ENCODE measurements around the gene FHIT. TPM values are rescaled to one million over a fixed set of nuclear protein-coding genes. Genes with fewer than 3 reads are reported as not detected.

FHIT gene
- total RNA-seq, 1 donor from 2014 or later, result 5.7 TPM

- Histone ChIP-seq H3K79me2 (ENCODE audit: low read depth) (no peaks in the 10 kb centered on the region), H3K9me3 (ENCODE audit: low read depth) (no peaks in the 10 kb centered on the region), H2AFZ (replicated peaks) (no peak overlapping the region), H3K27me3 (no peaks in the 10 kb centered on the region), H3K9ac (no peak overlapping the region), H3F3A (ENCODE audit: low read depth) (no peaks in the 10 kb centered on the region), H3K4me1 (no peaks in the 10 kb centered on the region), H3K27ac (no peak overlapping the region), H3K36me3 (no peaks in the 10 kb centered on the region), H3K4me2 (no peak overlapping the region), H3K4me3 (no peak overlapping the region), H4K20me1 (ENCODE audit: low read depth) (no peaks in the 10 kb centered on the region)
- H3K27me3 Mint-ChIP-seq (ENCODE audit: insufficient read depth, low read depth), result no peaks in the 10 kb centered on the region
- H3K36me3 Mint-ChIP-seq, result no peaks in the 10 kb centered on the region
- H3K27ac Mint-ChIP-seq, result no peak overlapping the region
- no peaks in the 10 kb centered on the region for H3K9me3 Mint-ChIP-seq
- no peak for DNase-seq (ENCODE audit: low spot score)
- no peak overlapping the region for H3K4me3 Mint-ChIP-seq
- TF ChIP-seq EZH2phosphoT487 (IDR thresholded peaks at IDR 0.05), result no peak
- no peak for TF ChIP-seq EZH2 (IDR thresholded peaks at IDR 0.05)
- TF ChIP-seq CTCF (IDR thresholded peaks at IDR 0.05), result no peak
- H3K4me1 Mint-ChIP-seq, result no peaks in the 10 kb centered on the region
Observed at GRCh38 chr3:60344340-60344739, 906.9 kb downstream of the FHIT start.

GRCh38 chr3:60343831-60344230 is 907.4 kb downstream of the FHIT start:
- no peaks in the 10 kb centered on the region for H3K9me3 Mint-ChIP-seq
- H3K4me1 Mint-ChIP-seq, result no peaks in the 10 kb centered on the region

GRCh38 chr3:60339304-60339703 is 911.9 kb downstream of the FHIT start:
- Histone ChIP-seq H3K9me3 (ENCODE audit: low read depth) (no peaks in the 10 kb centered on the region), H2AFZ (replicated peaks) (no peak overlapping the region), H3K27ac (no peak overlapping the region), H3K4me3 (no peak overlapping the region), H3F3A (ENCODE audit: low read depth) (no peaks in the 10 kb centered on the region), H3K9ac (no peak overlapping the region), H3K4me2 (no peak overlapping the region), H3K27me3 (no peaks in the 10 kb centered on the region), H3K36me3 (no peaks in the 10 kb centered on the region), H3K79me2 (ENCODE audit: low read depth) (no peaks in the 10 kb centered on the region), H4K20me1 (ENCODE audit: low read depth) (no peaks in the 10 kb centered on the region), H3K4me1 (no peaks in the 10 kb centered on the region)
- Mint-ChIP-seq H3K27ac (no peak overlapping the region), H3K4me3 (no peak overlapping the region), H3K4me1 (no peaks in the 10 kb centered on the region), H3K36me3 (no peaks in the 10 kb centered on the region), H3K27me3 (ENCODE audit: insufficient read depth, low read depth) (no peaks in the 10 kb centered on the region), H3K9me3 (no peaks in the 10 kb centered on the region)
- DNase-seq (ENCODE audit: low spot score), result no peak
- TF ChIP-seq CTCF (IDR thresholded peaks at IDR 0.05) (no peak), EZH2 (IDR thresholded peaks at IDR 0.05) (no peak), EZH2phosphoT487 (IDR thresholded peaks at IDR 0.05) (no peak)

More at GRCh38 chr3:60343831-60344230, 907.4 kb downstream of the FHIT start:
- no peak for TF ChIP-seq EZH2 (IDR thresholded peaks at IDR 0.05)
- TF ChIP-seq EZH2phosphoT487 (IDR thresholded peaks at IDR 0.05), result no peak
- no peak for TF ChIP-seq CTCF (IDR thresholded peaks at IDR 0.05)
- Histone ChIP-seq H4K20me1 (ENCODE audit: low read depth) (no peaks in the 10 kb centered on the region), H3K27me3 (no peaks in the 10 kb centered on the region), H3K4me2 (no peak overlapping the region), H3K27ac (no peak overlapping the region), H3K4me3 (no peak overlapping the region), H3K79me2 (ENCODE audit: low read depth) (no peaks in the 10 kb centered on the region), H3K36me3 (no peaks in the 10 kb centered on the region), H3F3A (ENCODE audit: low read depth) (no peaks in the 10 kb centered on the region), H3K9ac (no peak overlapping the region), H3K9me3 (ENCODE audit: low read depth) (no peaks in the 10 kb centered on the region), H3K4me1 (no peaks in the 10 kb centered on the region), H2AFZ (replicated peaks) (no peak overlapping the region)
- Mint-ChIP-seq H3K36me3 (no peaks in the 10 kb centered on the region), H3K27ac (no peak overlapping the region), H3K27me3 (ENCODE audit: insufficient read depth, low read depth) (no peaks in the 10 kb centered on the region), H3K4me3 (no peak overlapping the region)
- no peak for DNase-seq (ENCODE audit: low spot score)

All from neural progenitor cell (in vitro differentiated cells).